Activated CD8-positive, alpha-beta memory T cell treated with anti-CD3 and anti-CD28 coated beads, Interleukin-2, amount 50 U/mL, for 1 hour (primary cell): Measurements from ENCODE around the gene MNX1.

Source experiments
- DNase-seq: peaks from one replicate; pipeline ENCODE4 v3.0.0-alpha.2; 2020; ENCODE audit errors: extremely low read depth

Gene MNX1

GRCh38 chr7:157032644-157033482 lies 22.4 kb upstream of the MNX1 start:
- DNase-seq: no peak

GRCh38 chr7:157032128-157032527 lies 21.7 kb upstream of the MNX1 start:
- DNase-seq: no peak

DNA sequence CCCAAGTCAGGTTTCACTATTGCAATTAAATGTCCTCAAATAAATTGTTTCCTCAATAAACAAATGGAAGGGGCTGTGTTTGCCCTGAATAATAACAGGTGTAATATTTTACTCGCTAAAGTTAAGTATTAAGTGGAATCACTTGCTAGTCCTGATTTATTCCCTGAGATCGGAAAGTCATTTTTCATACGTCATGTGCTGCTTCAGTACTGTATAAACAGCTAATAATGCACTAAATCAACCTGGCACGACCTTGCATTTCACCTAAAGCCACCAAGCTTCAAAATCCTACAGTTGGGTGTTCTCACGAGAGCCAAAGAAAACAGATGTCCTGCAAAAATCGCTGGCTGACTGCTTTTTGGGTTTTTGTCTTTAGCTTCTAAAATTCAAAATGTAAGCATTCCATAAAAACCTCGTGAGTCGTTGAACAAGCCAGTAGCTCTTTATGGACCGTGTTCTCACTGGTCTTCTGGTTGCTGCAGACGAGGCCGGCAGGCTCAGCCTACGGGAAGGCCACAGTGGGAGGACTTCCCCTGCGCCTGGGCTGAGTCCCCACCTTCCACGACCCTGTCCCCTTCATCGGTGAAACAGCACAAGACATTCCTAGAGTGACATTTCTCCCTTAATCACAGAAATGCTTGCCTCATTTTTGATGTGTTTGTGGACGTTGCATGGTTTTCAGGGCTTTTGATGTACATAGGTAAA lies 17.9 kb upstream of the MNX1 start:
- no peak for DNase-seq

- no peak for DNase-seq
Observed at GRCh38 chr7:157027568-157028198, 17.2 kb upstream of the MNX1 start.

DNA sequence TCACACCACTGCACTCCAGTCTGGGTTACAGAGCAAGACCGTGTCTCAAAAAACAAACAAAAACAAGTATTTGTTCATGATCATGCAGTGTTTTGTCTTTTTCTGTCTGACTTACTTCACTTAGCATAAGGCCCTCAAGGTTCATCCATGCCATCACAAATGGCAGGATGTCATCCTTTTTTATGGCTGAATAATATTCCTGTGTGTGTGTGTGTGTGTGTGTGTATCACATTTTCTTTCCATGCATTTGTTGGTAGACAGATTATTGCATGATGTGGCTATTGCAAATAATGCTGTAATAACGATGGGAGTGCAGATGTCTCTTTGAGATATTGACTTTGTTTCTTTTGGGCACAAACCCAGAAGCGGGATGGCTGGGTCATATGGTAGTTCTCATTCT lies 14.3 kb upstream of the MNX1 start:
- DNase-seq: no peak

- DNase-seq: no peak
Observed at GRCh38 chr7:157023589-157023905, 13.1 kb upstream of the MNX1 start.

DNA sequence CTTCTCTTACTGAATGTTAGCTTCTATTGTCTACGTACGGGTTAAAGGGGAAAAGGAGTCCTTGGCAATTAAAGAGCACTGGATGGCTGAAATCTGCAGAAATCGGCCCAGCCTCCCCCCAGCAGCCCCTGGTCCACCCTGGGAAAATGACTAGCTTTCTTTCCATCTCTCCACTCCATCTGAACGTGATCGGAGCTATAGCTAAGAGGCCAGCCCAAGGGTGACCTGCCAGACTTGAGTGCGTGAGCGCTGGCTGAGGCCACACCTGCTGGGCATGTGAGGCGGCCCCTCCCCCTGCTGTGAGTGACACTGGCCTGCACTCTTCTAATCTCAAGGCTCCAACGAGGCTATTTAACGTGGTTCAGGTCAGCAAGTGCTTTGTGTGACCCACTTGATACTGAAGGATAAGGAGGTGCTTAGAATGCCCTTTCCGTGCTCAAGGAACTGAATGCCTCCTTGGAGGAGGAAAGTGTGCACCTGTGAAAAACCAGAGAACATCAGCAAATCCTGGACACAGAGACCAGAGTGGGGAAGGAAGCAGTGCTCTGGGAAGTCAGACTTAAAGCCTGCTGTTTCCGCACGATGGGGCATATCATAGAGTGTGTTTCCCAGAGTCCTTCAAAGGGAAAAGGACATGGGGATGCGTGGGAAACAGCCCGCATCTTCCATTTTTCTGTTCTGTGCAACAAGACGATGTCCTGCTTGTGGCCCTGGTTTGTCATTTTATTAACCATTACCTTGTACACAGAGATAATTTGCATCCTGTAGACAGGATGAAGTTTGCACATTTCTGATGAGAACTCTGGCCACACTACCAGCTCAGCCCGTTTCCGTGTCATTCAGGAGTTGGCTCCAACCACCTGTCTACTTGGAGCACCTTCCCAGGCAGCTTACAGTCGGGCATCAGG lies 12.5 kb upstream of the MNX1 start:
- DNase-seq: no peak

GRCh38 chr7:157021871-157022680 lies 11.6 kb upstream of the MNX1 start:
- no peak for DNase-seq

GRCh38 chr7:157021071-157021870 lies 10.8 kb upstream of the MNX1 start:
- DNase-seq: no peak

DNA sequence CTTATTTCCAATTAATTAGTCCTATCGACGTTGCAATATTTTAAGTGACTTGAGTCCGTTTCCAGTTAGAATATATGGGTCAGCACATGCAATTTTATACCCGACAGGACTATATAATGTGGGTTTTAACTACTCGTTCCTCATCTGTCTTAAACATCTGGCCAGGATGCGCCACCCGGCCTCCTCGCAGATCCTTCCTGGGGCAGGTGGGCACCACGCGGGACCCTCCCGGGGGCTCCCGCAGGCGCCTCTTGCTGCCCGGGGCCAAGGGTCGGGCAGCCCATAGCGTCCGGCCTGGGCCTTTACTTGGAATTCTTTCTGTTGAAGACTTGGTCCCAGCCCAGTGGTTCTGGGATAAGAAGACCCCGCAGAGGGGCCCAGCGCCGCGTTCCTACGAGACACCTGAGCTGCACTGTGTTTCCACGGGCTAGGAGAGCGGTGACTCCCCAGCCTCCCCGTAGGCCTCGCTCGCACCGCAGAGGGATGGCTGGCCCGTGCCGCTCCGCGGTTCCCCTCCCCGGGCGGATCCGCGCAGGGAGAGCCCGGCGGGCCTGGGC lies 10.1 kb upstream of the MNX1 start:
- no peak for DNase-seq

DNA sequence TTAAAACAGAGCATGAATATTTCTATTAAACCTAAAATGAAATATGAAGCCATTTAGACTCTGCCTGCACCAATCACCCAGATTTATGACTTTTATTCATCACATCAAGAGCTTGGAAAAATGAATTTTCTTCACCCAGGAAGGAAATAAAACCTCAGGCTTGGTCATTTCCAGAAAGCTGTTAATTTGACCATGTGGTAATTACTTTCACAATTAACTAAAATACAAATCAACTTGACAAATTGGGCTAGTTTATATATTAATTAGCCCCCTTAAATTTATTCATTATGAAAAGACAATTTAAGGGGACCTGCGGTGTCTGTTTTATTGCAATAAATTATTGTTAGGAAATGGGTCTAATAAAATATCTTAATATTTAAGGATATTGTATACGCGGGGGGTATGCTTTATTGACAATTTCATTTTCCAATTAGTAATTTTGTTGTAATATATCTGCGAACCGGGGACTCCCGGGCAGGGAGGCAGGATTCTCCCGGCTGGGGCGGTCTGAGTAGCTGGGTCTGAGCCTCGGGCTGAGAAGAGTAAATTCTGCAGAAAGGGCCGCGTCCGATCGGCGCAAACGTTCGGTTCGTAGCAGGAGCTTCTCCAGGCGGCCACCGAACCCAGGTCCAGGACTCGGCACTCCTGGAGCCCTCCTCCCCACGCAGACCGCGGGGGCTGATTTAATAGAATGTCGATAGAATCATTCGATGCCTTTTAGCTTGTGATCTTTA lies 9.4 kb upstream of the MNX1 start:
- no peak for DNase-seq

GRCh38 chr7:157018997-157019608 lies 8.6 kb upstream of the MNX1 start:
- DNase-seq: no peak

GRCh38 chr7:157018328-157018996 lies 8.0 kb upstream of the MNX1 start:
- no peak for DNase-seq

DNA sequence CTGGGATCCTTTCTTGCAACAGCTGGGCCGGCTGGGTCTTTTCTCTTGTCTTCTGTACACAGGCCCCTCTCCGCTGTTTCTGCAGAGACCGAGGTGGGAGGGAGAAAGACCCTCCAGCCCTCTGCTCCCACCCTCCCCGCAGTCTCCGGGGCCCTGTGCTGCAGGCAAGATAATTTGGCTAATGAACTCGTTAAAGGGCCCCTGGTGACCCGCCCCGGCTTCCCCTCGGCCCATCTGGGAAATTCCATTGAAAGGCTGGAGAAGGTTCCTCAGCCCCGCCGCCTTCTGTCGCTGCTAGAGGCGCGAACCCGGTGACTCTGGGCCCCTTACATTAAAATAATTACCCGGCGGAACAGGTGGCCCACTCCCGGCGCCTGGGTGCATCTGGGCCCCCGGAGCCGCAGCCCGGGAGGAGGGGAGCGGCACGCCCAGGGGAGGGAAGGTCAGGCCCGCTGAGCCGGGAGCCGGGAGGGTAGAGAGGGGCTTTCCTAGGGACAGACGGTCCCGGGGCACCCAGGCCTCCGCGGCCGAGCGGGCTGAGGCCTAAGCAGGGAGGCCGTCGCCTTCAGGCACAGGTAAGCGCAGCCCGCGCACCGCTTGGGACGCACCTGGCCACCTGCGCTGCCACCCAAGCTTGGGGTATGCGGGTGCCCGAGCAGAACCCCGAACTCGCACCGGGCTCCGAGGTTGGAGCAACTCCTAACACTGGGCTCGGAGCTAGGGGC lies 7.3 kb upstream of the MNX1 start:
- no peak for DNase-seq

DNA sequence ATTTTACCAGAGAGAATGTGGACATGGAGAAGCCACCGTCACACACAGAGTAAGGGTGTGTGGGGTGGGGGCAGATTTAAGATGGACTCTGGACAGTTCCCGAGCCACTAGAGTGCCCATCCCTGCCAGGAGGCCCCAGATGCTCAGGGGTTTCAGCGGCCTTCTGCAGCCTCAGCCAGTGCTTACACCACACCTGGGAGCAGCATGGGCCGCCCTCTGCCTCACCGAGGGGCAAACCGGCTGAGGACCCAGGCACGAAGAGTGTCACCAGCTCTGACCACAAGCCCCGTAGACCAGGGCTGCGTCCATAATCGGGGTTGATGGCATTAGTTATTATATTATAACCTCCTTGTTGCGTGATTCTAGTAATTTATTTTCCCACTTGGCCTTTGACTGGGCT lies 6.7 kb upstream of the MNX1 start:
- DNase-seq: no peak

- DNase-seq: no peak
Observed at GRCh38 chr7:157016352-157017041, 6.0 kb upstream of the MNX1 start.

GRCh38 chr7:157016024-157016351 lies 5.5 kb upstream of the MNX1 start:
- DNase-seq: no peak
